Measurements from ENCODE around the gene TEX12. TPM values are rescaled to one million over a fixed set of nuclear protein-coding genes. Genes with fewer than 3 reads are reported as not detected.

The TEX12 gene
- total RNA-seq, 2 donors from 2014 or later: not detected

- Histone ChIP-seq H3K27me3 (no peaks in the 10 kb centered on the region), H3K9me3 (no peaks in the 10 kb centered on the region), H3K4me3 (no peak overlapping the region), H3K27ac (peak overlapping the region in 1 of 4 donors; percentile 45), H3K36me3 (replicated peaks in 1 of 2; ENCODE audit: insufficient read depth in 1 of 2, low read depth in 2 of 2) (no peaks in the 10 kb centered on the region), H3K4me1 (peaks cover 8% of the 10 kb centered on the region)
- no peak for DNase-seq
- ATAC-seq: no peak
- 58 to 67% methylated on average over 3 of the region's 3 CpGs for WGBS, 2 donors
- TF ChIP-seq POLR2A (IDR thresholded peaks at IDR 0.05): no peak
- TF ChIP-seq CTCF (IDR thresholded peaks at IDR 0.05): no peak
- intact Hi-C loops (cut with DNase I): no loop called here
These were observed 11.8 kb downstream of the TEX12 start for GRCh38 chr11:112178936-112179335.

GRCh38 chr11:112179601-112180000 lies 12.4 kb downstream of the TEX12 start:
- ATAC-seq (no peak), DNase-seq (peak in 1 of 4 donors; percentile 36)
- H3K27me3 ChIP-seq: no peaks in the 10 kb centered on the region
- intact Hi-C loops (cut with DNase I): no loop called here
- H3K27ac ChIP-seq: peak overlapping the region in 1 of 4 donors; percentile 45
- no peak overlapping the region for H3K4me3 ChIP-seq
- no peak for TF ChIP-seq CTCF (IDR thresholded peaks at IDR 0.05)
- no peaks in the 10 kb centered on the region for H3K9me3 ChIP-seq
- H3K4me1 ChIP-seq: peaks cover 8% of the 10 kb centered on the region
- H3K36me3 ChIP-seq (replicated peaks in 1 of 2; ENCODE audit: insufficient read depth in 1 of 2, low read depth in 2 of 2): no peaks in the 10 kb centered on the region

GRCh38 chr11:112182867-112183266 lies 15.7 kb downstream of the TEX12 start:
- Histone ChIP-seq H3K27me3 (no peaks in the 10 kb centered on the region), H3K4me1 (no peaks in the 10 kb centered on the region), H3K36me3 (replicated peaks in 1 of 2; ENCODE audit: insufficient read depth in 1 of 2, low read depth in 2 of 2) (no peaks in the 10 kb centered on the region), H3K9me3 (no peaks in the 10 kb centered on the region), H3K4me3 (no peak overlapping the region), H3K27ac (no peak overlapping the region)
- TF ChIP-seq CTCF (IDR thresholded peaks at IDR 0.05) (no peak), POLR2A (IDR thresholded peaks at IDR 0.05) (no peak)
- WGBS, 2 donors: 71% methylated on average over 1 of the region's 1 CpG
- intact Hi-C loops (cut with DNase I): no loop called here
- ATAC-seq (no peak), DNase-seq (no peak)

GRCh38 chr11:112185883-112186282 lies 18.7 kb downstream of the TEX12 start:
- intact Hi-C loops (cut with DNase I): no loop called here

More at GRCh38 chr11:112185883-112186282, 18.7 kb downstream of the TEX12 start:
- Histone ChIP-seq H3K4me3 (no peak overlapping the region), H3K4me1 (no peaks in the 10 kb centered on the region), H3K27me3 (no peaks in the 10 kb centered on the region), H3K27ac (no peak overlapping the region), H3K9me3 (no peaks in the 10 kb centered on the region), H3K36me3 (replicated peaks in 1 of 2; ENCODE audit: insufficient read depth in 1 of 2, low read depth in 2 of 2) (no peaks in the 10 kb centered on the region)
- DNase-seq: no peak
- TF ChIP-seq CTCF (IDR thresholded peaks at IDR 0.05) (no peak), POLR2A (IDR thresholded peaks at IDR 0.05) (no peak)
- no peak for ATAC-seq

All from body of pancreas (tissue), 4 donors.